ENCODE measurements around the gene KLHL11.
"Not testable (repeated sequence)": the region's sequence is repeated elsewhere in the genome, so short reads cannot be mapped to it uniquely, and the experiment has no call there.

KLHL11 gene

GRCh38 chr17:41837761-41838538 is 27.3 kb downstream of the KLHL11 start, which contains the start of gene KLHL10:
Gene KLHL10 (plus strand): TSS chr17:41837825. CDS start chr17:41837933, 108 bp downstream.
- no peak for DNase-seq (ENCODE audit: low read depth)
- peak within 1 kb of the TSS; percentile 73 for H3K4me3 ChIP-seq (ENCODE audit: low read depth, low read length)
- TF ChIP-seq CTCF (IDR thresholded peaks at IDR 0.05; ENCODE audit: low read depth, low read length, missing control alignments), result no peak

GRCh38 chr17:41836550-41837196 is 28.6 kb downstream of the KLHL11 start:
- no peak for TF ChIP-seq CTCF (IDR thresholded peaks at IDR 0.05; ENCODE audit: low read depth, low read length, missing control alignments)
- peak overlapping the region; percentile 73 for H3K4me3 ChIP-seq (ENCODE audit: low read depth, low read length)
- no peak for DNase-seq (ENCODE audit: low read depth)

GRCh38 chr17:41835800-41836549 is 29.2 kb downstream of the KLHL11 start, which contains the start of gene NT5C3B:
Gene NT5C3B (minus strand): TSS chr17:41836232. CDS start chr17:41836193, 39 bp downstream.
- TF ChIP-seq CTCF (IDR thresholded peaks at IDR 0.05; ENCODE audit: low read depth, low read length, missing control alignments), result no peak
- no peak for DNase-seq (ENCODE audit: low read depth)
- peak within 1 kb of the TSS; percentile 73 for H3K4me3 ChIP-seq (ENCODE audit: low read depth, low read length)

- DNase-seq (ENCODE audit: low read depth), result no peak
- no peak for TF ChIP-seq CTCF (IDR thresholded peaks at IDR 0.05; ENCODE audit: low read depth, low read length, missing control alignments)
- peak overlapping the region; percentile 73 for H3K4me3 ChIP-seq (ENCODE audit: low read depth, low read length)
Observed at GRCh38 chr17:41835214-41835799, 29.9 kb downstream of the KLHL11 start.

- not testable (repeated sequence) for H3K4me3 ChIP-seq (ENCODE audit: low read depth, low read length); DNase-seq (ENCODE audit: low read depth)
Observed at GRCh38 chr17:41829961-41830360, 35.3 kb downstream of the KLHL11 start.

- no peak for TF ChIP-seq CTCF (IDR thresholded peaks at IDR 0.05; ENCODE audit: low read depth, low read length, missing control alignments)
- H3K4me3 ChIP-seq (ENCODE audit: low read depth, low read length), result no peak overlapping the region
- no peak for DNase-seq (ENCODE audit: low read depth)
Observed at GRCh38 chr17:41825175-41825845, 39.9 kb downstream of the KLHL11 start.
